PFSK-1 (cell line): Measurements from ENCODE around the gene ZNF385D.

Source experiments
- POLR2AphosphoS5 ChIP-seq: IDR thresholded peaks from 2 replicates; pipeline ENCODE4 v1.6.1; 2012; ENCODE audit warnings: low read depth, mild to moderate bottlenecking, control low read depth, low read length, moderate library complexity
- TAF1 ChIP-seq: IDR thresholded peaks from 2 replicates; pipeline ENCODE4 v1.6.1; 2012; ENCODE audit warnings: low read length, control low read depth, borderline replicate concordance; ENCODE audit not compliant: insufficient read depth

- TF ChIP-seq POLR2AphosphoS5 (no peak), TAF1 (no peak)
Measured at GRCh38 chr3:21505711-21506460, 245.1 kb downstream of the ZNF385D start.
